ENCODE measurements around the gene ATRAID. TPM values are rescaled to one million over a fixed set of nuclear protein-coding genes. Genes with fewer than 3 reads are reported as not detected.
A peak's percentile ranks its signal among the peaks of the same experiment; 100 is the strongest.

The ATRAID gene
- total RNA-seq, 1 experiment from 2014 or later: 97.2 TPM

DNA sequence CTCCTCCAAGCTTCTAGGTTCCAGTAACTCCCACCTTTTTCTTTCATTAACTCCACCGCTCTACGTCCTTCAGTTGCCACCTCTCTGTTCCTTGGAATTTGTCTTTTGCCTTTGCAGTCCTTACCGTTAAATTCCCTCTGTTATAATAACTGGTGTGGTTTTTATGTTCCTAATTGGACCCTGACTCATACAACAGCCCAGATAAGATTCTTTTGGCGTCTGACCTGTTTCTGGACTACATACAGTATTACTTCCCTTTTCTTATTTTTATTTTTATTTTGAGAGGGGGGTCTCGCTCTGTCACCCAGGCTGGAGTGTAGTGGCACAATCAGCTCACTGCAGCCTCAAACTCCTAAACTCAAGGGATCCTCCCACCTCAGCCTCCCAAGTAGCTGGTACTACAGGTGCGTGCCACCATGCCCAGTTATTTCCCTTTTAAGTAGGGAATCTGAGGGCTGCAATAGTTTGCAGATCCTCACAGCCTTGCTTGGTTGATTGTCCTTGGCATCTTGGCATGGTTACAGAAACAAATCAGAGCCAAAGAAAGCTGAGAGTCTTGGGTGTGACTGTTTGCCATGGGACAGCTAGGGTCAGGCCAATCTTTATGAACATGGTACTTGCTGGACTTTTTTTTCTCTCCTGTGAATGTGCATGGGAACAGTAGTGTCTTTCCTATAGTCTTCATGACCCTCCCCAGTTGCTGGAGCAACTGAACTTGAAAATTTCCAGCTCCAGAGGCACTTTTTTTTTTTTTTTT is 41.1 kb upstream of the ATRAID start:
- peaks cover 9% of the 10 kb centered on the region for H3K27me3 Mint-ChIP-seq (ENCODE audit: low read depth)
- no peak for DNase-seq (ENCODE audit: low spot score)
- no peaks in the 10 kb centered on the region for H3K36me3 Mint-ChIP-seq
- no peaks in the 10 kb centered on the region for H3K9me3 Mint-ChIP-seq
- peak overlapping the region; percentile 58 for H3K4me3 Mint-ChIP-seq
- CTCF ChIA-PET: interaction anchor here (0.7 to 2.6 kb wide), 42 partner anchors 9 to 209 kb away, joined by 3 to 50 read pairs (median 6); partner anchors contain the start of genes ABHD1, ATRAID, CAD and CGREF1
- TF ChIP-seq NR3C1 (CRISPR knock-in tag; conservative IDR thresholded peaks at IDR 0.05; ENCODE audit: low read depth): no peak
- TF ChIP-seq ZNF416 (CRISPR knock-in tag; IDR thresholded peaks at IDR 0.05): no peak
- TF ChIP-seq OVOL2 (CRISPR knock-in tag; IDR thresholded peaks at IDR 0.05; ENCODE audit: borderline replicate concordance): no peak
- TF ChIP-seq, protein P1, sequence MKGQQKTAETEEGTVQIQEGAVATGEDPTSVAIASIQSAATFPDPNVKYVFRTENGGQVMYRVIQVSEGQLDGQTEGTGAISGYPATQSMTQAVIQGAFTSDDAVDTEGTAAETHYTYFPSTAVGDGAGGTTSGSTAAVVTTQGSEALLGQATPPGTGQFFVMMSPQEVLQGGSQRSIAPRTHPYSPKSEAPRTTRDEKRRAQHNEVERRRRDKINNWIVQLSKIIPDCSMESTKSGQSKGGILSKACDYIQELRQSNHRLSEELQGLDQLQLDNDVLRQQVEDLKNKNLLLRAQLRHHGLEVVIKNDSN (CRISPR knock-in tag; IDR thresholded peaks at IDR 0.05): no peak
- no peak for TF ChIP-seq TEAD1 (CRISPR knock-in tag; IDR thresholded peaks at IDR 0.05)
- TF ChIP-seq TEAD4 (CRISPR knock-in tag; IDR thresholded peaks at IDR 0.05): no peak
- TF ChIP-seq KAT7 (CRISPR knock-in tag; IDR thresholded peaks at IDR 0.05; ENCODE audit: borderline replicate concordance): no peak
- no peak for TF ChIP-seq NFYB (CRISPR knock-in tag; conservative IDR thresholded peaks at IDR 0.05; ENCODE audit: low read depth)
- TF ChIP-seq PRRX2 (CRISPR knock-in tag; IDR thresholded peaks at IDR 0.05): no peak
- TF ChIP-seq, protein P2, sequence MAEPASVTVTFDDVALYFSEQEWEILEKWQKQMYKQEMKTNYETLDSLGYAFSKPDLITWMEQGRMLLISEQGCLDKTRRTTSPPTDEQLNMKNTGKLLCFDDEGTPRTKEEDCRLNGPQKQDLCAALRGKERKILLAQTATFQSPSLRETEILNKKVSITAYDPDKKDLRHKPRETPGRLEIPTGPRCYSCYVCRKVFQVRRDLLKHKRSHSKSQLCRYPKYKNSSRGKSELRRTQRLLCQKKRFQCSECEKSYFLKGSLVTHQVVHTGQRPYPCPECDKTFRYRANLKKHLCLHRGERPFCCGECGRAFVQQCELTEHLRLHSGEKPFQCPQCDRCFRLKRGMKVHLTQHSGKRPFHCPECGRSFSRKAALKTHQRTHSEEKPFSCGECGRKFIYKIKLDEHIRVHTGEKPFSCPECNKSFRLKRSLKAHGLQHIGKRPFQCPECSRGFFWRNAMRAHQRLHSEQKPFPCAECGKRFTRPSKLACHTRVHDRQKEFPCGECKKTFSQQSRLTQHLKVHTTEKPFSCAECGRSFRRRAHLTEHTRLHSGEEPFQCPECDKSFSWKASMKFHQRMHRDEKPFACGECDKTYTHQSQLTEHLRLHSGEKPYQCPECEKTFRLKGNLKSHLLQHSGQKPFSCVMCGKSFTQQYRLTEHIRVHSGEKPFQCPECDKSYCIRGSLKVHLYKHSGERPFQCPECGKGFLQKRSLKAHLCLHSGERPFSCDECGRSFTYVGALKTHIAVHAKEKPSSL (CRISPR knock-in tag; conservative IDR thresholded peaks at IDR 0.05): no peak
- TF ChIP-seq IRF2 (CRISPR knock-in tag; IDR thresholded peaks at IDR 0.05; ENCODE audit: borderline replicate concordance, low read depth): no peak
- TF ChIP-seq, protein P3, sequence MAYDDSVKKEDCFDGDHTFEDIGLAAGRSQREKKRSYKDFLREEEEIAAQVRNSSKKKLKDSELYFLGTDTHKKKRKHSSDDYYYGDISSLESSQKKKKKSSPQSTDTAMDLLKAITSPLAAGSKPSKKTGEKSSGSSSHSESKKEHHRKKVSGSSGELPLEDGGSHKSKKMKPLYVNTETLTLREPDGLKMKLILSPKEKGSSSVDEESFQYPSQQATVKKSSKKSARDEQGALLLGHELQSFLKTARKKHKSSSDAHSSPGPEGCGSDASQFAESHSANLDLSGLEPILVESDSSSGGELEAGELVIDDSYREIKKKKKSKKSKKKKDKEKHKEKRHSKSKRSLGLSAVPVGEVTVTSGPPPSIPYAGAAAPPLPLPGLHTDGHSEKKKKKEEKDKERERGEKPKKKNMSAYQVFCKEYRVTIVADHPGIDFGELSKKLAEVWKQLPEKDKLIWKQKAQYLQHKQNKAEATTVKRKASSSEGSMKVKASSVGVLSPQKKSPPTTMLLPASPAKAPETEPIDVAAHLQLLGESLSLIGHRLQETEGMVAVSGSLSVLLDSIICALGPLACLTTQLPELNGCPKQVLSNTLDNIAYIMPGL (CRISPR knock-in tag; IDR thresholded peaks at IDR 0.05): no peak
- no peak for ATAC-seq
- POLR2A ChIA-PET: no interaction called here
- H3K4me1 Mint-ChIP-seq: peaks cover 17% of the 10 kb centered on the region
- H3K27ac Mint-ChIP-seq: no peak overlapping the region

- ATAC-seq: no peak
- Mint-ChIP-seq H3K36me3 (no peaks in the 10 kb centered on the region), H3K27me3 (ENCODE audit: low read depth) (peaks cover 9% of the 10 kb centered on the region), H3K9me3 (no peaks in the 10 kb centered on the region), H3K4me3 (no peak overlapping the region), H3K4me1 (peaks cover 11% of the 10 kb centered on the region), H3K27ac (no peak overlapping the region)
- CTCF ChIA-PET: interaction anchor here (1.9 to 2.6 kb wide), 6 partner anchors 19 to 131 kb away, joined by 9 to 50 read pairs (median 18); partner anchors contain the start of gene PREB
- no peak for DNase-seq (ENCODE audit: low spot score)
- peak; percentile 97 for TF ChIP-seq GABPB1 (CRISPR knock-in tag; IDR thresholded peaks at IDR 0.05)
- TF ChIP-seq ZNF671 (CRISPR knock-in tag; IDR thresholded peaks at IDR 0.05): no peak
- POLR2A ChIA-PET: no interaction called here
Observed at GRCh38 chr2:27171351-27171848, 40.4 kb upstream of the ATRAID start.

DNA sequence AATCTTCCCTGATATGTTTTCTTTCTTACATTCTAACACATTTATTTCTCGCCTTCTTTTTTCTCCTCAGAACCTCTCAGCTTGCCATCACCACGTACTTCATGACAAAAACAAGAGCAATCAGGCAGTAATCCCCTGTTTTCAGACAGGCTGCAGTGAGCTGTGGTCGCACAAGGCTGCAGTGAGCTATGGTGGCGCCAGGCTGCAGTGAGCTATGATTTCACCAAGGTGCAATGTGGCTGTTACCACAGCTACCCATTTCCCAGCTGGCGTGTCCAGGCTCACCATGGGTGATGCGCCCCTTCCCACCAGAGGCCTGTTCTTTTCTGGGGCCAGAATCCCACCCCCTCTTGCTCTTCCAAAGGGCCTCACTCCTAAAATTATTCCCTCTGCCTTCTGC is 37.2 kb upstream of the ATRAID start:
- Mint-ChIP-seq H3K27ac (no peak overlapping the region), H3K4me1 (no peaks in the 10 kb centered on the region), H3K27me3 (ENCODE audit: low read depth) (peaks cover 9% of the 10 kb centered on the region), H3K4me3 (no peak overlapping the region), H3K9me3 (no peaks in the 10 kb centered on the region), H3K36me3 (no peaks in the 10 kb centered on the region)
- ATAC-seq: 0 out of 2 replicates have a peak, but pooled peaks have one; percentile 19
- CTCF ChIA-PET: interaction anchor here (0.6 to 2.4 kb wide), 8 partner anchors 11 to 127 kb away, joined by 3 to 18 read pairs (median 3); partner anchors contain the start of genes KHK and TRIM54
- POLR2A ChIA-PET: interaction anchor here (0.5 to 1.1 kb wide), 3 partner anchors 20 to 918 kb away, joined by 3 read pairs; no protein-coding TSS in a partner anchor
- DNase-seq (ENCODE audit: low spot score): no peak
- TF ChIP-seq ZNF281 (CRISPR knock-in tag; IDR thresholded peaks at IDR 0.05): no peak
- no peak for TF ChIP-seq STAT6 (CRISPR knock-in tag; conservative IDR thresholded peaks at IDR 0.05; ENCODE audit: low read depth)
